Spleen (tissue), 11 donors: ENCODE data around the gene LPP. TPM values are rescaled to one million over a fixed set of nuclear protein-coding genes. Genes with fewer than 3 reads are reported as not detected.

Source experiments
- DNase-seq: peaks from one replicate; pipeline ENCODE4 v3.0.0-alpha.2; 2020
- H3K27ac ChIP-seq, 8 donors: fragments of 200-600 bp; sonication (generic) in 7 of 8; 1 replicate in 4 of 8; 2 replicates in 4 of 8; pipeline versions ENCODE4 v1.5.0 to v1.8.0; 2016 to 2021; ENCODE audit warnings: inconsistent platforms in 4 of 8, mild to moderate bottlenecking in 4 of 8, moderate library complexity in 1 of 8
- H3K27me3 ChIP-seq, 7 donors: fragments of 200-600 bp; sonication (generic) in 6 of 7; replicated peaks in 1 of 7; 1 replicate in 4 of 7; 2 replicates in 3 of 7; pipeline versions ENCODE4 v1.5.0 to v1.8.0; 2016 to 2021; ENCODE audit warnings: inconsistent platforms in 3 of 7, mild to moderate bottlenecking in 1 of 7
- H3K36me3 ChIP-seq, 6 donors: fragments of 200-600 bp; sonication (generic) in 5 of 6; 1 replicate in 4 of 6; 2 replicates in 2 of 6; pipeline versions ENCODE4 v1.5.0 to v1.8.0; 2016 to 2021; ENCODE audit warnings: inconsistent platforms in 2 of 6
- H3K4me1 ChIP-seq, 6 donors: fragments of 200-600 bp; sonication (generic) in 5 of 6; 1 replicate in 3 of 6; 2 replicates in 3 of 6; pipeline versions ENCODE4 v1.5.0 to v1.8.0; 2016 to 2021; ENCODE audit warnings: inconsistent platforms in 3 of 6
- H3K4me3 ChIP-seq, 8 donors: fragments of 200-600 bp; sonication (generic) in 7 of 8; 1 replicate in 4 of 8; 2 replicates in 4 of 8; pipeline versions ENCODE4 v1.5.0 to v1.8.0; 2016 to 2021; ENCODE audit warnings: inconsistent platforms in 4 of 8, mild to moderate bottlenecking in 4 of 8, moderate library complexity in 2 of 8
- H3K9me3 ChIP-seq, 8 donors: fragments of 200-600 bp; sonication (generic) in 7 of 8; 1 replicate in 4 of 8; 2 replicates in 4 of 8; pipeline versions ENCODE4 v1.5.0 to v1.8.0; 2016 to 2021; ENCODE audit warnings: inconsistent platforms in 4 of 8
- CTCF ChIP-seq, 11 experiments: fragments of 200-600 bp in 7 of 11; fragments of 450-650 bp in 4 of 11; sonication (generic) in 4 of 11; IDR thresholded peaks in 8 of 11; conservative IDR thresholded peaks in 3 of 11; 1 replicate in 7 of 11; 2 replicates in 4 of 11; pipeline versions ENCODE4 v1.4.0 to v1.8.0; 2016 to 2021; ENCODE audit warnings: antibody characterized with exemption in 11 of 11, inconsistent platforms in 4 of 11, mild to moderate bottlenecking in 1 of 11
- POLR2A ChIP-seq, 3 donors: fragments of 450-650 bp; IDR thresholded peaks; one replicate each; pipeline ENCODE4 v1.5.1; 2017; ENCODE audit warnings: antibody characterized with exemption in 3 of 3, mild to moderate bottlenecking in 1 of 3
- POLR2AphosphoS5 ChIP-seq, 3 donors: sonication (generic); formaldehyde crosslinking; IDR thresholded peaks; one replicate each; pipeline ENCODE4 v1.5.1; 2017; ENCODE audit warnings: antibody characterized with exemption in 3 of 3
- WGBS, 5 donors: extraction: QIAGEN DNeasy Blood & Tissue Kit in 3 of 5; methylation state at CpG; one replicate each; pipeline versions ENCODE4 v1.1.5 to v1.1.7; 2013 to 2018; 5-methylcytosine and 5-hydroxymethylcytosine counted together
- intact Hi-C: fragments of 100-400 bp; cut with DNase I; formaldehyde crosslinking; loops from one replicate; pipeline ENCODE4 v1.15.0; 2023; ENCODE audit warnings: low total_unique reads
- polyA plus RNA-seq, 3 donors: library from polyadenylated mRNA; stranded (reverse); fragments of 200-250 nt; gene quantifications; one replicate each; pipeline ENCODE4 v1.2.1, GENCODE V29; 2013
- total RNA-seq, 7 donors: library from RNA; depleted of rRNA in 3 of 7; stranded (reverse); fragments of >200 nt in 3 of 7; fragmentation: NEBNext Ultra II Directional in 4 of 7; extraction: Animal tissue kit (Norgen Biotek cat#: 25700) in 4 of 7; gene quantifications; one replicate each; pipeline versions ENCODE4 v1.1.0 to v1.2.1, GENCODE V29; 2016 to 2021
- donor health status: healthy with polysubstance abuse.
- donor health status: DM: no; HTN: no; CAD: no; lungs with moderate emphysema.
- donor health status: DM: no; HTN: no; CAD: no.
- donor health status: Bipolar disorder and iron deficiency.
- donor health status: healthy.
- donor health status: DM: no; HTN: no; CAD: no.
- donor health status: DM: yes; HTN: yes; CAD: no.

LPP gene
- total and polyA plus RNA-seq, 10 donors: 2.4 to 270 (median 156) TPM

- Histone ChIP-seq H3K4me1 (no peaks in the 10 kb centered on the region), H3K9me3 (no peaks in the 10 kb centered on the region), H3K36me3 (peaks cover 0 to 81% (median 27%) of the 10 kb centered on the region in 6 donors), H3K27me3 (no peaks in the 10 kb centered on the region), H3K27ac (no peak overlapping the region), H3K4me3 (no peak overlapping the region)
- DNase-seq: no peak
- TF ChIP-seq CTCF (IDR thresholded peaks at IDR 0.05 in 8 of 11, conservative IDR thresholded peaks at IDR 0.05 in 3 of 11) (no peak), POLR2AphosphoS5 (IDR thresholded peaks at IDR 0.05) (no peak), POLR2A (IDR thresholded peaks at IDR 0.05) (no peak)
- intact Hi-C loops: no loop called here
- 97 to 100% (median 98%) methylated on average over 2 of the region's 2 CpGs for WGBS, 5 donors
Measured at GRCh38 chr3:188878076-188878475, 724.1 kb downstream of the LPP start.

GRCh38 chr3:188881954-188882641 is 728.1 kb downstream of the LPP start:
- Histone ChIP-seq H3K36me3 (peaks cover 0 to 41% (median 2%) of the 10 kb centered on the region in 6 donors), H3K4me3 (no peak overlapping the region), H3K9me3 (no peaks in the 10 kb centered on the region), H3K27me3 (no peaks in the 10 kb centered on the region), H3K4me1 (peaks cover 0 to 9% (median 2%) of the 10 kb centered on the region in 6 donors), H3K27ac (peak overlapping the region in 4 of 8 donors; percentile 31 to 56 (median 34))
- intact Hi-C loops: no loop called here
- DNase-seq: no peak
- TF ChIP-seq POLR2AphosphoS5 (IDR thresholded peaks at IDR 0.05): no peak
- TF ChIP-seq CTCF (IDR thresholded peaks at IDR 0.05 in 8 of 11, conservative IDR thresholded peaks at IDR 0.05 in 3 of 11): no peak
- no peak for TF ChIP-seq POLR2A (IDR thresholded peaks at IDR 0.05)

- no peak for DNase-seq
- no peak overlapping the region for H3K27ac ChIP-seq
- no peak overlapping the region for H3K4me3 ChIP-seq
- TF ChIP-seq POLR2AphosphoS5 (IDR thresholded peaks at IDR 0.05) (no peak), POLR2A (IDR thresholded peaks at IDR 0.05) (no peak), CTCF (IDR thresholded peaks at IDR 0.05 in 8 of 11, conservative IDR thresholded peaks at IDR 0.05 in 3 of 11) (no peak)
- no peaks in the 10 kb centered on the region for H3K9me3 ChIP-seq
- intact Hi-C loops: no loop called here
- H3K27me3 ChIP-seq: no peaks in the 10 kb centered on the region
- H3K36me3 ChIP-seq: peaks cover 0 to 35% (median 2%) of the 10 kb centered on the region in 6 donors
- H3K4me1 ChIP-seq: peaks cover 0 to 9% (median 2%) of the 10 kb centered on the region in 6 donors
- 78 to 87% (median 82%) methylated on average over 11 of the region's 11 CpGs for WGBS, 5 donors
Measured at GRCh38 chr3:188884299-188885043, 730.5 kb downstream of the LPP start.
